ENCODE data around the gene PCNT.

The PCNT gene

GRCh38 chr21:46393941-46394594 is 70.1 kb downstream of the PCNT start:
- Histone ChIP-seq H3K79me2 (ENCODE audit: control insufficient read depth, low read length) (no peaks in the 10 kb centered on the region; the same call in 1 of the 2 replicates), H3K27me3 (ENCODE audit: control insufficient read depth, low read length) (no peaks in the 10 kb centered on the region), H3K9me3 (ENCODE audit: control insufficient read depth, insufficient read depth, low read length) (no peaks in the 10 kb centered on the region), H3K27ac (ENCODE audit: low read depth, low read length) (no peak overlapping the region), H3K4me2 (ENCODE audit: low read length) (no peak overlapping the region), H3K4me3 (ENCODE audit: low read length) (no peak overlapping the region), H3K9me2 (replicated peaks; ENCODE audit: control insufficient read depth, low read length) (no peaks in the 10 kb centered on the region), H3K4me1 (ENCODE audit: control insufficient read depth, low read length) (no peaks in the 10 kb centered on the region), H4K20me1 (ENCODE audit: control insufficient read depth, insufficient read depth, low read depth, low read length) (no peaks in the 10 kb centered on the region), H3K36me3 (ENCODE audit: control insufficient read depth, low read length) (peaks cover 45% of the 10 kb centered on the region), H3F3A (ENCODE audit: control insufficient read depth, insufficient read depth) (no peaks in the 10 kb centered on the region)
- no peak for TF ChIP-seq CTCF (IDR thresholded peaks at IDR 0.05; ENCODE audit: low read depth, low read length, poor library complexity, severe bottlenecking)
- TF ChIP-seq EZH2phosphoT487 (IDR thresholded peaks at IDR 0.05; ENCODE audit: borderline replicate concordance, low read length): no peak

- Histone ChIP-seq H3K4me2 (ENCODE audit: low read length) (no peak overlapping the region), H3K27ac (ENCODE audit: low read depth, low read length) (no peak overlapping the region), H3K4me3 (ENCODE audit: low read length) (no peak overlapping the region), H3K9me3 (ENCODE audit: control insufficient read depth, insufficient read depth, low read length) (no peaks in the 10 kb centered on the region), H3K9me2 (replicated peaks; ENCODE audit: control insufficient read depth, low read length) (no peaks in the 10 kb centered on the region), H4K20me1 (ENCODE audit: control insufficient read depth, insufficient read depth, low read depth, low read length) (no peaks in the 10 kb centered on the region), H3F3A (ENCODE audit: control insufficient read depth, insufficient read depth) (no peaks in the 10 kb centered on the region), H3K36me3 (ENCODE audit: control insufficient read depth, low read length) (peaks cover 48% of the 10 kb centered on the region), H3K79me2 (ENCODE audit: control insufficient read depth, low read length) (no peaks in the 10 kb centered on the region; the same call in 1 of the 2 replicates), H3K4me1 (ENCODE audit: control insufficient read depth, low read length) (no peaks in the 10 kb centered on the region), H3K27me3 (ENCODE audit: control insufficient read depth, low read length) (no peaks in the 10 kb centered on the region)
- no peak for TF ChIP-seq CTCF (IDR thresholded peaks at IDR 0.05; ENCODE audit: low read depth, low read length, poor library complexity, severe bottlenecking)
- TF ChIP-seq EZH2phosphoT487 (IDR thresholded peaks at IDR 0.05; ENCODE audit: borderline replicate concordance, low read length): no peak
These were observed 70.7 kb downstream of the PCNT start for GRCh38 chr21:46394595-46395104.

- Histone ChIP-seq H3K4me2 (ENCODE audit: low read length) (no peak overlapping the region), H3K9me2 (replicated peaks; ENCODE audit: control insufficient read depth, low read length) (no peaks in the 10 kb centered on the region), H3K9me3 (ENCODE audit: control insufficient read depth, insufficient read depth, low read length) (no peaks in the 10 kb centered on the region), H3K27me3 (ENCODE audit: control insufficient read depth, low read length) (no peaks in the 10 kb centered on the region), H3K36me3 (ENCODE audit: control insufficient read depth, low read length) (peaks cover 65% of the 10 kb centered on the region), H4K20me1 (ENCODE audit: control insufficient read depth, insufficient read depth, low read depth, low read length) (no peaks in the 10 kb centered on the region), H3K4me1 (ENCODE audit: control insufficient read depth, low read length) (no peaks in the 10 kb centered on the region), H3K27ac (ENCODE audit: low read depth, low read length) (no peak overlapping the region), H3F3A (ENCODE audit: control insufficient read depth, insufficient read depth) (no peaks in the 10 kb centered on the region), H3K4me3 (ENCODE audit: low read length) (no peak overlapping the region), H3K79me2 (ENCODE audit: control insufficient read depth, low read length) (no peaks in the 10 kb centered on the region; the same call in 1 of the 2 replicates)
- no peak for TF ChIP-seq EZH2phosphoT487 (IDR thresholded peaks at IDR 0.05; ENCODE audit: borderline replicate concordance, low read length)
- TF ChIP-seq CTCF (IDR thresholded peaks at IDR 0.05; ENCODE audit: low read depth, low read length, poor library complexity, severe bottlenecking): no peak
These were observed 73.4 kb downstream of the PCNT start for GRCh38 chr21:46397211-46397905.

Data from DOHH2 (cell line).